A549 (cell line): ENCODE data around the gene NYNRIN. TPM values are rescaled to one million over a fixed set of nuclear protein-coding genes. Genes with fewer than 3 reads are reported as not detected.

ENCODE experiments used
- ATAC-seq, 2 experiments: fragments of 200-7000 bp in 1 of 2; fragments of >200 bp in 1 of 2; cut with Nextera tagmentation in 1 of 2; cut with Tn5 transposase in 1 of 2; 3 replicates each; pipeline versions ENCODE4 v1.8.0 to v1.9.1; 2018 to 2020; ENCODE audit warnings: mild to moderate bottlenecking in 1 of 2, moderate library complexity in 1 of 2
- CTCF ChIA-PET: fragments of 300-600 bp; sonication (Branson Sonifier 250); formaldehyde crosslinking; extraction: SDS; loops from one replicate; lab custom pipeline; 2021; ENCODE audit warnings: antibody characterized with exemption, inconsistent platforms; lab: Yijun Ruan, JAX
- POLR2A ChIA-PET: fragments of 350-600 bp; formaldehyde crosslinking; extraction: SDS; loops from one replicate; lab custom pipeline; 2021; ENCODE audit warnings: antibody characterized with exemption, inconsistent platforms; lab: Yijun Ruan, JAX
- DNase-seq, 2 experiments: peaks; one replicate each; pipeline versions ENCODE4 v3.0.0 to v3.0.0-alpha.2; 2011 to 2016; ENCODE audit warnings: low read depth in 1 of 2, low spot score in 1 of 2
- FAIRE-seq: peaks from 2 replicates; lab custom pipeline; 2011; peaks lifted over from hg19 to GRCh38; lab: Jason Lieb, UNC
- H3K27ac ChIP-seq, 2 experiments: fragments of >200 bp; sonication (Bioruptor Twin); formaldehyde crosslinking; 3 replicates each; pipeline ENCODE4 v1.5.1; 2016 to 2017
- H3K4me1 ChIP-seq: fragments of >200 bp; sonication (Bioruptor Twin); formaldehyde crosslinking; 3 replicates; pipeline ENCODE4 v1.6.1; 2016
- H3K4me2 ChIP-seq: fragments of >200 bp; sonication (Bioruptor Twin); formaldehyde crosslinking; 3 replicates; pipeline ENCODE4 v1.6.1; 2016
- H3K4me3 ChIP-seq: fragments of >200 bp; sonication (Bioruptor Twin); formaldehyde crosslinking; 3 replicates; pipeline ENCODE4 v1.5.1; 2016
- H3K9me3 ChIP-seq: fragments of >200 bp; sonication (Bioruptor Twin); formaldehyde crosslinking; 3 replicates; pipeline ENCODE4 v1.6.1; 2016
- ATOH8 ChIP-seq: fragments of 250-450 bp; sonication (Bioruptor Pico); IDR thresholded peaks from 2 replicates; pipeline ENCODE4 v1.5.0; 2020; ENCODE audit warnings: low read depth, mild to moderate bottlenecking, moderate library complexity
- BCL3 ChIP-seq: fragments of >200 bp; sonication (Bioruptor Twin); formaldehyde crosslinking; IDR thresholded peaks from 3 replicates; pipeline ENCODE4 v1.6.1; 2016
- CBX2 ChIP-seq: fragments of 200-600 bp; sonication (generic); IDR thresholded peaks from 2 replicates; pipeline ENCODE4 v1.6.1; 2016; ENCODE audit warnings: low read depth, mild to moderate bottlenecking, borderline replicate concordance
- CHD4 ChIP-seq: fragments of 200-600 bp; sonication (generic); IDR thresholded peaks from 2 replicates; pipeline ENCODE4 v1.6.1; 2016; ENCODE audit warnings: antibody characterized with exemption, mild to moderate bottlenecking, borderline replicate concordance
- CTCF ChIP-seq: fragments of >200 bp; sonication (Bioruptor Twin); formaldehyde crosslinking; IDR thresholded peaks from 3 replicates; pipeline ENCODE4 v1.5.1; 2016
- ELK1 ChIP-seq: fragments of 150-350 bp; IDR thresholded peaks from 2 replicates; pipeline ENCODE4 v1.6.1; 2014; ENCODE audit warnings: low read depth, mild to moderate bottlenecking, low read length
- FOSB ChIP-seq: fragments of 250-450 bp; sonication (Bioruptor Pico); IDR thresholded peaks from 2 replicates; pipeline ENCODE4 v1.5.0; 2020; ENCODE audit warnings: mild to moderate bottlenecking, moderate library complexity
- GATA3 ChIP-seq: IDR thresholded peaks from 2 replicates; pipeline ENCODE4 v1.6.1; 2012; ENCODE audit warnings: borderline replicate concordance
- HES2 ChIP-seq: fragments of >200 bp; sonication (Bioruptor Twin); formaldehyde crosslinking; IDR thresholded peaks from 2 replicates; pipeline ENCODE4 v1.6.1; 2016
- HEYL ChIP-seq: fragments of 250-450 bp; sonication (Bioruptor Pico); IDR thresholded peaks from 2 replicates; pipeline ENCODE4 v1.8.0; 2021; ENCODE audit warnings: mild to moderate bottlenecking, moderate library complexity
- HMGXB4 ChIP-seq: fragments of 250-450 bp; sonication (Bioruptor Pico); IDR thresholded peaks from 2 replicates; pipeline ENCODE4 v1.5.0; 2021; ENCODE audit warnings: mild to moderate bottlenecking, moderate library complexity, borderline replicate concordance
- HOXB5 ChIP-seq: fragments of 250-450 bp; sonication (Bioruptor Pico); IDR thresholded peaks from 2 replicates; pipeline ENCODE4 v1.5.0; 2020; ENCODE audit warnings: mild to moderate bottlenecking, moderate library complexity
- JUN ChIP-seq, 2 experiments: fragments of >200 bp; sonication (Bioruptor Twin); formaldehyde crosslinking; IDR thresholded peaks; 2 replicates in 1 of 2; 3 replicates in 1 of 2; pipeline ENCODE4 v1.6.1; 2016 to 2017
- MAFK ChIP-seq: fragments of 450-650 bp; IDR thresholded peaks from 2 replicates; pipeline ENCODE4 v1.6.1; 2014; ENCODE audit not compliant: partially characterized antibody
- NFE2L2 ChIP-seq: fragments of 150-350 bp; conservative IDR thresholded peaks from 2 replicates; pipeline ENCODE4 v1.6.1; 2014; ENCODE audit warnings: low read length
- NPAS2 ChIP-seq: fragments of 250-450 bp; sonication (Bioruptor Pico); IDR thresholded peaks from 2 replicates; pipeline ENCODE4 v1.8.0; 2022; ENCODE audit warnings: mild to moderate bottlenecking, moderate library complexity, borderline replicate concordance
- PHF8 ChIP-seq: fragments of 200-600 bp; sonication (generic); IDR thresholded peaks from 2 replicates; pipeline ENCODE4 v1.6.1; 2016; ENCODE audit warnings: low read depth, mild to moderate bottlenecking, antibody characterized with exemption, moderate library complexity, borderline replicate concordance
- REST ChIP-seq: fragments of 200-600 bp; sonication (generic); IDR thresholded peaks from 2 replicates; pipeline ENCODE4 v1.6.1; 2016; ENCODE audit warnings: antibody characterized with exemption, mild to moderate bottlenecking, moderate library complexity
- SMC3 ChIP-seq: fragments of >200 bp; sonication (Bioruptor Twin); formaldehyde crosslinking; IDR thresholded peaks from 3 replicates; pipeline ENCODE4 v1.6.1; 2018; ENCODE audit warnings: inconsistent platforms
- ZFP36 ChIP-seq: fragments of 450-650 bp; IDR thresholded peaks from 2 replicates; pipeline ENCODE4 v1.6.1; 2014; ENCODE audit warnings: borderline replicate concordance; ENCODE audit not compliant: partially characterized antibody
- ZSCAN20 ChIP-seq: fragments of 250-450 bp; sonication (Bioruptor Pico); IDR thresholded peaks from 2 replicates; pipeline ENCODE4 v1.8.0; 2022; ENCODE audit warnings: mild to moderate bottlenecking, moderate library complexity
- WGBS: methylation state at CpG from one replicate; pipeline ENCODE4 v1.1.6; 2017; ENCODE audit errors: missing lambda C conversion rate; 5-methylcytosine and 5-hydroxymethylcytosine counted together
- polyA plus RNA-seq, 4 experiments: library from polyadenylated mRNA; depleted of rRNA in 3 of 4; stranded (reverse); fragments of >200 nt; fragmentation: RNase III in 1 of 4; extraction: RNeasy Plus Mini Kit Qiagen cat#74134 plus additional on column Dnase treatment in 1 of 4; gene quantifications; 2 replicates in 3 of 4; 3 replicates in 1 of 4; pipeline ENCODE4 v1.2.3, GENCODE V29; 2011 to 2017

NYNRIN gene
- polyA plus RNA-seq, 2 of the 4 experiments (the other 2 are of a cell fraction), result 0.19 to 0.44 TPM

GRCh38 chr14:24426912-24427536 is 28.2 kb downstream of the NYNRIN start:
- H3K4me2 ChIP-seq, result no peak overlapping the region
- no peak for TF ChIP-seq GATA3
- TF ChIP-seq HMGXB4, result no peak
- TF ChIP-seq JUN (IDR thresholded peaks at IDR 0.05), result no peak
- no peak for TF ChIP-seq ZFP36
- no peak for TF ChIP-seq BCL3
- no peak for TF ChIP-seq NFE2L2
- POLR2A ChIA-PET, result no interaction called here
- CTCF ChIA-PET, result interaction anchor here (0.6 to 18.0 kb wide), 6 partner anchors 9 to 108 kb away, joined by 3 to 1142 read pairs (median 21); partner anchors contain the start of genes ADCY4, CIDEB, DHRS1 and LTB4R
- ATAC-seq (no peak), DNase-seq (no peak), FAIRE-seq (no peak)
- no peak overlapping the region for H3K4me3 ChIP-seq
- no peaks in the 10 kb centered on the region for H3K9me3 ChIP-seq
- whole genome bisulfite sequencing, result 87% methylated on average over 8 of the region's 8 CpGs
- peaks cover 25% of the 10 kb centered on the region for H3K4me1 ChIP-seq
- no peak overlapping the region for H3K27ac ChIP-seq

- FAIRE-seq, result no peak
- no peak overlapping the region for H3K4me3 ChIP-seq
- WGBS, result 93% methylated on average over 12 of the region's 18 CpGs
- no peak overlapping the region for H3K4me2 ChIP-seq
- TF ChIP-seq JUN (IDR thresholded peaks at IDR 0.05), result no peak
- no peak for TF ChIP-seq HOXB5 (CRISPR knock-in tag)
- no peak for TF ChIP-seq ELK1
- no peak for TF ChIP-seq FOSB (CRISPR knock-in tag)
- TF ChIP-seq ZFP36, result no peak
- TF ChIP-seq NFE2L2, result no peak
- TF ChIP-seq HEYL, result no peak
- TF ChIP-seq ATOH8 (CRISPR knock-in tag), result no peak
- no peak for TF ChIP-seq GATA3
- TF ChIP-seq MAFK, result no peak
- TF ChIP-seq REST, result no peak
- no peak for TF ChIP-seq SMC3
- no peak for TF ChIP-seq NPAS2 (CRISPR knock-in tag)
- TF ChIP-seq ZSCAN20 (CRISPR knock-in tag), result no peak
- no peak for TF ChIP-seq CHD4
- TF ChIP-seq CBX2, result no peak
- no peak for TF ChIP-seq CTCF
- no peak for TF ChIP-seq PHF8
- TF ChIP-seq HES2, result no peak
- no peak for ATAC-seq
- ChIA-PET POLR2A (no interaction called here), CTCF (interaction anchor here (0.6 to 18.0 kb wide), 6 partner anchors 8 to 108 kb away, joined by 3 to 1142 read pairs (median 21); partner anchors contain the start of genes ADCY4, CIDEB, DHRS1 and LTB4R)
- peaks cover 25% of the 10 kb centered on the region for H3K4me1 ChIP-seq
- no peaks in the 10 kb centered on the region for H3K9me3 ChIP-seq
- DNase-seq, result no peak
- no peak overlapping the region for H3K27ac ChIP-seq
These were observed 29.0 kb downstream of the NYNRIN start for GRCh38 chr14:24427537-24428508.
